ENCODE measurements around the gene UBAC1.

The UBAC1 gene

DNA sequence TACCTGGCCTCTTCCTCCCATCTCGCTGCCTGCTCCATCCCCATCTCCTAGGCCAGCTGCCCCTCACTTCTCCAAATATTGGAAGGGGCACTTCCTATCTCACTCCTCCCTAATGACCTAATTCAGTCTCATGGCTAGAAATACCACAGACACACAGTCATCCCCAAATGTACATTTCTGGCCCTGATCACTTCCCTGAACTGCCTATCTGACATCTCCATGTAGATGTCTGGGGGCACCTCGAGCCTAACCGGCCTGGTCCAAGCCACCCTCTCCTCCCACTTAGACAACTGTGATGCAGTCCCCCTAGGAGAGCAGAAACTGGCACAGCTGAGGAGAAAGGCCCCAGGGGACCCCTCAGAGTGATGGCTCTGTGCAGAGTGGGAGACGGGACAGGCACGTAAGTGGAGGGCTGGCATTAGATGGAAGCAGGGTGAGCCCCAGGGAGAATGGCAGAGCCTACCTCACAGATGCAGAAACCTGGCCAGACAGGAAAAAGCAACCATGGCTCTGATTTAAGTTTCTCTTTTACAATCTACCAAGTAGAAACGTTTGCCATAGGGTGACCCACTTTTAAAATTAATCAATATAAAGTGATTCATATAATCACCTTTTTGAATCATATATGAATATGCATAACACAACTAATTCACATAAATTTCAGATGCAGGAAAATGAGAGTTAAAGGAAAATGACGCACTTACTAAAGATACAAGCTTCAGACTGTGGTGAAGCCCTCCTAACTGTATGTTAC is 75.9 kb downstream of the UBAC1 start:
- no peak overlapping the region for H3K4me3 ChIP-seq (replicated peaks; ENCODE audit: low read depth, low read length)
- DNase-seq (ENCODE audit: extremely low read depth, low read depth), result no peak
- TF ChIP-seq, protein P1, sequence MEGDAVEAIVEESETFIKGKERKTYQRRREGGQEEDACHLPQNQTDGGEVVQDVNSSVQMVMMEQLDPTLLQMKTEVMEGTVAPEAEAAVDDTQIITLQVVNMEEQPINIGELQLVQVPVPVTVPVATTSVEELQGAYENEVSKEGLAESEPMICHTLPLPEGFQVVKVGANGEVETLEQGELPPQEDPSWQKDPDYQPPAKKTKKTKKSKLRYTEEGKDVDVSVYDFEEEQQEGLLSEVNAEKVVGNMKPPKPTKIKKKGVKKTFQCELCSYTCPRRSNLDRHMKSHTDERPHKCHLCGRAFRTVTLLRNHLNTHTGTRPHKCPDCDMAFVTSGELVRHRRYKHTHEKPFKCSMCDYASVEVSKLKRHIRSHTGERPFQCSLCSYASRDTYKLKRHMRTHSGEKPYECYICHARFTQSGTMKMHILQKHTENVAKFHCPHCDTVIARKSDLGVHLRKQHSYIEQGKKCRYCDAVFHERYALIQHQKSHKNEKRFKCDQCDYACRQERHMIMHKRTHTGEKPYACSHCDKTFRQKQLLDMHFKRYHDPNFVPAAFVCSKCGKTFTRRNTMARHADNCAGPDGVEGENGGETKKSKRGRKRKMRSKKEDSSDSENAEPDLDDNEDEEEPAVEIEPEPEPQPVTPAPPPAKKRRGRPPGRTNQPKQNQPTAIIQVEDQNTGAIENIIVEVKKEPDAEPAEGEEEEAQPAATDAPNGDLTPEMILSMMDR (IDR thresholded peaks at IDR 0.05; ENCODE audit: low read depth, low read length, missing control alignments), result no peak

DNA sequence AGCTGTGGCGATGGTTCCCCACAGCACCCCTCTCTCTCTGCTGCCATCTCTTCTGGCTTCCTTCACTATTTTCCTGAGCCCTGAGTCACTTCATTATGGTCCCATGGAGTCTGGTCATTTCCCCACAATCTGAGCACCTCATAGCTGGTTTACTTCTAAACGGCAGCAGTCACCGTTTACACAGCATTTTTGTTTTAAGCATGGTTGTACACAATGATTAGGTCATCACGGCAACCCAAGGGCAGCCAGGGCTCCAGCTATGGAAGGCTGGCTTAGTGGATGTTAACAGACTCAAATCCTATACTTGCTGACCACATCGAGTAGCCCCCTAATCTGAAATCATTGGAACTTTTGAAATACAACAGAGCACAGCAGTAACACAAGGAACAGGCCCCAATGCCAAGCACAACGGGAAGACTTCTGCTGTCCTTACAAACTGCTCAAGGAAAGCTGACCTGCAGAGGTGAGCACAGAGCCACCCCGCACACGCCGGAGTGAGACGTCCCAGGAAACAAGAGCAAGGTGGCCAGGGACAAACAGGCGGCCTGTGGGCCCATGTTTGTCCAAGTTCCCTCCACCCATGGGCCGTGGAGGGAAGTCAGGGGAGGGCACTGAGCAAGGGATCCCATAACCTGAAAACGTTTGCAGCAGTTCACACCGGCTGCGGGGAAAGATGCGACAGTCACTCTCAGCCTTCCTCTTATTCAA is 76.7 kb downstream of the UBAC1 start:
- TF ChIP-seq, protein P1 (IDR thresholded peaks at IDR 0.05; ENCODE audit: low read depth, low read length, missing control alignments), result no peak
- DNase-seq (ENCODE audit: extremely low read depth, low read depth), result no peak
- H3K4me3 ChIP-seq (replicated peaks; ENCODE audit: low read depth, low read length), result no peak overlapping the region

DNA sequence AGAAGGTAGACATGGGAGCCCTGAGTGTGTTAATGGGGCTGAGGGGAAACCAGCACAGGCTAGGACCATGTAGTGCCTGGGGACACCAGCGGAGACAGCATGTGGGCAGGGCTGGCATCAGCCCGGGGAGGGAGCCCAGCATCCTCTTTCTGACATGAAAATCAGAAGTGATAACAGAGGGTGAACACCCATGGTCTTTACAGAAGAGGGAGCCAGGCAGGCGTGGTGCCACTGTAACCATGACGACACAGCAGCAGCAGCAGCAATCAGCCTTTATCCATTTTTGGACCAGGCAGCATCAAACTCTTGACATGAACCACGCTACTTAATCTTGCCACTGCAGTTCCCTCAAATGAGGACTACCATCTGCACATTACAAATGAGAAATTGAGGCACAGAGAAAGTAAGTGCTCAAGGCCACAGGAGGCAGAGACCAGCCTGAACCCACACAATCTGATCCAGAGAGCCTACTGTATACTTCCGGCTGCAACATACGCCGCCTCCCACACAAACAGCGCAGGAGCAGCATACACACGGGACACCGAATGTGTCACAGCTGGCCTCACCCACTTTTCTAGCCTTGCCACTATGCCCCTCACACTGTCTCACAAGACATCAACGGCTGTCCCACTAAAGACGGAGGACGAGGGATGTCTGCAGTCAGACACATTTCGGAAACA is 77.6 kb downstream of the UBAC1 start:
- no peak overlapping the region for H3K4me3 ChIP-seq (replicated peaks; ENCODE audit: low read depth, low read length)
- TF ChIP-seq, protein P1 (IDR thresholded peaks at IDR 0.05; ENCODE audit: low read depth, low read length, missing control alignments), result no peak
- DNase-seq (ENCODE audit: extremely low read depth, low read depth), result no peak

Data from HFF-Myc (cell line).